HEK293 (cell line): Measurements from ENCODE around the gene MLLT10.

Experiments used
- CTCF ChIP-seq: fragments of 450-650 bp; formaldehyde crosslinking; IDR thresholded peaks from 2 replicates; pipeline ENCODE4 v1.5.1; 2016; ENCODE audit warnings: missing biosample characterization, missing genetic modification characterization
- FEZF1 ChIP-seq: fragments of 450-650 bp; formaldehyde crosslinking; IDR thresholded peaks from 2 replicates; pipeline ENCODE4 v1.5.1; 2016; ENCODE audit warnings: missing biosample characterization, missing genetic modification characterization
- PRDM10 ChIP-seq: fragments of 450-650 bp; formaldehyde crosslinking; IDR thresholded peaks from 2 replicates; pipeline ENCODE4 v1.5.1; 2016; ENCODE audit warnings: missing biosample characterization, missing genetic modification characterization
- PRDM4 ChIP-seq: fragments of 450-650 bp; formaldehyde crosslinking; IDR thresholded peaks from 2 replicates; pipeline ENCODE4 v1.5.1; 2017; ENCODE audit warnings: missing biosample characterization, missing genetic modification characterization
- REST ChIP-seq: fragments of 450-650 bp; formaldehyde crosslinking; IDR thresholded peaks from 2 replicates; pipeline ENCODE4 v1.5.1; 2016; ENCODE audit warnings: missing biosample characterization, missing genetic modification characterization
- YY2 ChIP-seq: fragments of 450-650 bp; formaldehyde crosslinking; IDR thresholded peaks from 2 replicates; pipeline ENCODE4 v1.5.1; 2016; ENCODE audit warnings: missing biosample characterization, missing genetic modification characterization
- ZBTB20 ChIP-seq: fragments of 450-650 bp; formaldehyde crosslinking; IDR thresholded peaks from 2 replicates; pipeline ENCODE4 v1.5.1; 2016; ENCODE audit warnings: missing biosample characterization, missing genetic modification characterization
- ZFP3 ChIP-seq: fragments of 450-650 bp; formaldehyde crosslinking; IDR thresholded peaks from 2 replicates; pipeline ENCODE4 v1.5.1; 2016; ENCODE audit warnings: low read depth, missing biosample characterization, missing genetic modification characterization
- ZIC2 ChIP-seq: fragments of 450-650 bp; formaldehyde crosslinking; IDR thresholded peaks from 2 replicates; pipeline ENCODE4 v1.5.1; 2016; ENCODE audit warnings: missing biosample characterization, missing genetic modification characterization
- ZNF138 ChIP-seq: fragments of 450-650 bp; formaldehyde crosslinking; IDR thresholded peaks from 2 replicates; pipeline ENCODE4 v1.5.1; 2016; ENCODE audit warnings: missing biosample characterization, missing genetic modification characterization, borderline replicate concordance
- ZNF140 ChIP-seq: fragments of 450-650 bp; formaldehyde crosslinking; IDR thresholded peaks from 2 replicates; pipeline ENCODE4 v1.5.1; 2016; ENCODE audit warnings: missing biosample characterization, missing genetic modification characterization
- ZNF146 ChIP-seq: fragments of 450-650 bp; formaldehyde crosslinking; IDR thresholded peaks from 2 replicates; pipeline ENCODE4 v1.5.1; 2016; ENCODE audit warnings: missing biosample characterization, missing genetic modification characterization
- ZNF311 ChIP-seq: fragments of 450-650 bp; formaldehyde crosslinking; IDR thresholded peaks from 2 replicates; pipeline ENCODE4 v1.5.1; 2017; ENCODE audit warnings: missing biosample characterization, missing genetic modification characterization, borderline replicate concordance
- ZNF488 ChIP-seq: fragments of 450-650 bp; formaldehyde crosslinking; IDR thresholded peaks from 2 replicates; pipeline ENCODE4 v1.5.1; 2016; ENCODE audit warnings: missing biosample characterization, missing genetic modification characterization
- ZNF521 ChIP-seq: fragments of 450-650 bp; formaldehyde crosslinking; IDR thresholded peaks from 2 replicates; pipeline ENCODE4 v1.5.1; 2017; ENCODE audit warnings: missing biosample characterization, mild to moderate bottlenecking, missing genetic modification characterization
- ZNF544 ChIP-seq: fragments of 450-650 bp; formaldehyde crosslinking; IDR thresholded peaks from 2 replicates; pipeline ENCODE4 v1.5.0; 2017; ENCODE audit warnings: missing biosample characterization, missing genetic modification characterization
- ZNF560 ChIP-seq: fragments of 450-650 bp; formaldehyde crosslinking; IDR thresholded peaks from 2 replicates; pipeline ENCODE4 v1.5.1; 2017; ENCODE audit warnings: missing biosample characterization, missing genetic modification characterization, borderline replicate concordance
- ZNF585B ChIP-seq: fragments of 450-650 bp; formaldehyde crosslinking; IDR thresholded peaks from 2 replicates; pipeline ENCODE4 v1.5.1; 2016; ENCODE audit warnings: missing biosample characterization, missing genetic modification characterization
- ZNF610 ChIP-seq: fragments of 450-650 bp; formaldehyde crosslinking; IDR thresholded peaks from 2 replicates; pipeline ENCODE4 v1.5.1; 2016; ENCODE audit warnings: missing biosample characterization, missing genetic modification characterization, borderline replicate concordance
- ZNF639 ChIP-seq: fragments of 450-650 bp; formaldehyde crosslinking; IDR thresholded peaks from 2 replicates; pipeline ENCODE4 v1.5.1; 2016; ENCODE audit warnings: missing biosample characterization, missing genetic modification characterization
- ZNF645 ChIP-seq: fragments of 450-650 bp; formaldehyde crosslinking; IDR thresholded peaks from 2 replicates; pipeline ENCODE4; 2016; ENCODE audit warnings: missing biosample characterization, missing genetic modification characterization
- ZNF660 ChIP-seq: fragments of 450-650 bp; IDR thresholded peaks from 2 replicates; pipeline ENCODE4 v1.5.1; 2018; ENCODE audit warnings: missing biosample characterization, mild to moderate bottlenecking, missing genetic modification characterization
- ZNF747 ChIP-seq: fragments of 450-650 bp; formaldehyde crosslinking; IDR thresholded peaks from 2 replicates; pipeline ENCODE4 v1.5.1; 2016; ENCODE audit warnings: missing biosample characterization, missing genetic modification characterization
- ZNF777 ChIP-seq: fragments of 450-650 bp; formaldehyde crosslinking; IDR thresholded peaks from 2 replicates; pipeline ENCODE4 v1.5.1; 2017; ENCODE audit warnings: missing biosample characterization, missing genetic modification characterization, borderline replicate concordance

The MLLT10 gene

GRCh38 chr10:21525367-21526187 lies 8.5 kb upstream of the MLLT10 start, which contains the start of gene SKIDA1 (continued):
- peak; percentile 87 for TF ChIP-seq ZBTB20 (tag by site-specific recombination)
- peak; percentile 80; the same call in 1 of the 2 replicates for TF ChIP-seq ZNF610
- TF ChIP-seq ZNF140: no peak
- peak; percentile 36 for TF ChIP-seq ZNF660
- TF ChIP-seq ZNF585B (tag by site-specific recombination): no peak; the same call in 1 of the 2 replicates
- TF ChIP-seq ZNF645: no peak
- 0 out of 2 replicates have a peak, but pooled peaks have one; percentile 56 for TF ChIP-seq ZFP3
- TF ChIP-seq ZNF747 (tag by site-specific recombination): no peak
- peak; percentile 41; the same call in 1 of the 2 replicates for TF ChIP-seq YY2 (tag by site-specific recombination)
- TF ChIP-seq ZNF138 (tag by site-specific recombination): no peak
- peak; percentile 99 for TF ChIP-seq ZNF639 (tag by site-specific recombination)
- TF ChIP-seq ZNF560 (tag by site-specific recombination): no peak
- peak; percentile 7 for TF ChIP-seq ZNF146 (tag by site-specific recombination)
- peak; percentile 96 for TF ChIP-seq PRDM4 (tag by site-specific recombination)
- peak; percentile 67 for TF ChIP-seq REST (tag by site-specific recombination)
- TF ChIP-seq CTCF (tag by site-specific recombination): no peak
- no peak for TF ChIP-seq ZNF544 (tag by site-specific recombination)
- TF ChIP-seq FEZF1 (tag by site-specific recombination): peak; percentile 86
- TF ChIP-seq ZIC2 (tag by site-specific recombination): peak; percentile 65
- TF ChIP-seq ZNF521 (tag by site-specific recombination): no peak
- peak; percentile 88 for TF ChIP-seq PRDM10
- TF ChIP-seq ZNF311 (tag by site-specific recombination): no peak
- TF ChIP-seq ZNF488: no peak
- no peak for TF ChIP-seq ZNF777 (tag by site-specific recombination)
